ENCODE data around the gene MCTP1. TPM values are rescaled to one million over a fixed set of nuclear protein-coding genes. Genes with fewer than 3 reads are reported as not detected.
"Not testable (repeated sequence)": the region's sequence is repeated elsewhere in the genome, so short reads cannot be mapped to it uniquely, and the experiment has no call there.

Gene MCTP1
- total and polyA plus RNA-seq, 2 experiments from 2014 or later = 0.23 TPM; not detected in 1

- Histone ChIP-seq H3K9me3 (ENCODE audit: low read depth) (no peaks in the 10 kb centered on the region), H3K4me1 (ENCODE audit: insufficient read depth) (no peaks in the 10 kb centered on the region), H3K4me3 (no peak overlapping the region), H3K27ac (no peak overlapping the region), H3K79me2 (ENCODE audit: insufficient read depth) (no peaks in the 10 kb centered on the region), H3F3A (ENCODE audit: insufficient read depth) (no peaks in the 10 kb centered on the region), H2AFZ (no peak overlapping the region), H3K9me2 (ENCODE audit: insufficient read depth) (no peaks in the 10 kb centered on the region), H4K20me1 (ENCODE audit: insufficient read depth) (no peaks in the 10 kb centered on the region), H3K9ac (no peak overlapping the region), H3K27me3 (replicated peaks; ENCODE audit: insufficient read depth) (no peaks in the 10 kb centered on the region; the same call in 1 of the 2 replicates), H3K4me2 (ENCODE audit: unreplicated experiment) (no peak overlapping the region), H3K36me3 (ENCODE audit: low read depth) (no peaks in the 10 kb centered on the region)
- in situ Hi-C loops (cut with MboI) = no loop called here
- no peak for DNase-seq
- TF ChIP-seq EZH2phosphoT487 (IDR thresholded peaks at IDR 0.05; ENCODE audit: insufficient read depth, low read depth) = no peak
- TF ChIP-seq EZH2 (IDR thresholded peaks at IDR 0.05; ENCODE audit: insufficient read depth, poor library complexity, severe bottlenecking) = no peak
- WGBS, 2 experiments (ENCODE audit: low coverage in 1 of 2, low lambda C conversion rate in 2 of 2, missing lambda C conversion rate in 2 of 2) = 29 to 33% methylated on average over 3 of the region's 3 CpGs
Measured at GRCh38 chr5:95219411-95219810, 65.5 kb downstream of the MCTP1 start.

GRCh38 chr5:95217881-95218280 is 67.0 kb downstream of the MCTP1 start:
- WGBS, 2 experiments (ENCODE audit: low coverage in 1 of 2, low lambda C conversion rate in 2 of 2, missing lambda C conversion rate in 2 of 2) = 19 to 26% methylated on average over 2 of the region's 2 CpGs
- in situ Hi-C loops (cut with MboI) = no loop called here
- DNase-seq = no peak
- Histone ChIP-seq H3K9me3 (ENCODE audit: low read depth) (no peaks in the 10 kb centered on the region), H2AFZ (no peak overlapping the region), H3K9me2 (ENCODE audit: insufficient read depth) (no peaks in the 10 kb centered on the region), H4K20me1 (ENCODE audit: insufficient read depth) (no peaks in the 10 kb centered on the region), H3K27ac (no peak overlapping the region), H3K79me2 (ENCODE audit: insufficient read depth) (no peaks in the 10 kb centered on the region), H3K4me2 (ENCODE audit: unreplicated experiment) (no peak overlapping the region), H3K4me3 (no peak overlapping the region), H3F3A (ENCODE audit: insufficient read depth) (no peaks in the 10 kb centered on the region), H3K36me3 (ENCODE audit: low read depth) (no peaks in the 10 kb centered on the region), H3K9ac (no peak overlapping the region), H3K27me3 (replicated peaks; ENCODE audit: insufficient read depth) (no peaks in the 10 kb centered on the region; the same call in 1 of the 2 replicates), H3K4me1 (ENCODE audit: insufficient read depth) (no peaks in the 10 kb centered on the region)
- TF ChIP-seq EZH2 (IDR thresholded peaks at IDR 0.05; ENCODE audit: insufficient read depth, poor library complexity, severe bottlenecking) = no peak
- TF ChIP-seq EZH2phosphoT487 (IDR thresholded peaks at IDR 0.05; ENCODE audit: insufficient read depth, low read depth) = no peak

- in situ Hi-C loops (cut with MboI) = no loop called here
- WGBS, 2 experiments (ENCODE audit: low coverage in 1 of 2, low lambda C conversion rate in 2 of 2, missing lambda C conversion rate in 2 of 2) = 26 to 33% methylated on average over 4 of the region's 4 CpGs
Measured at GRCh38 chr5:95217351-95217750, 67.5 kb downstream of the MCTP1 start.

GRCh38 chr5:95216136-95216955 is 68.5 kb downstream of the MCTP1 start:
- Histone ChIP-seq H3F3A (ENCODE audit: insufficient read depth) (no peaks in the 10 kb centered on the region), H3K4me3 (no peak overlapping the region), H3K27me3 (replicated peaks; ENCODE audit: insufficient read depth) (no peaks in the 10 kb centered on the region; the same call in 1 of the 2 replicates), H2AFZ (no peak overlapping the region), H3K9ac (no peak overlapping the region), H3K4me1 (ENCODE audit: insufficient read depth) (no peaks in the 10 kb centered on the region), H3K36me3 (ENCODE audit: low read depth) (no peaks in the 10 kb centered on the region), H3K79me2 (ENCODE audit: insufficient read depth) (no peaks in the 10 kb centered on the region), H4K20me1 (ENCODE audit: insufficient read depth) (no peaks in the 10 kb centered on the region), H3K27ac (no peak overlapping the region), H3K9me3 (ENCODE audit: low read depth) (no peaks in the 10 kb centered on the region), H3K4me2 (ENCODE audit: unreplicated experiment) (no peak overlapping the region), H3K9me2 (ENCODE audit: insufficient read depth) (no peaks in the 10 kb centered on the region)
- TF ChIP-seq EZH2phosphoT487 (IDR thresholded peaks at IDR 0.05; ENCODE audit: insufficient read depth, low read depth) = no peak
- TF ChIP-seq EZH2 (IDR thresholded peaks at IDR 0.05; ENCODE audit: insufficient read depth, poor library complexity, severe bottlenecking) = no peak
- 3 to 4% methylated on average over 4 of the region's 4 CpGs for WGBS, 2 experiments (ENCODE audit: low coverage in 1 of 2, low lambda C conversion rate in 2 of 2, missing lambda C conversion rate in 2 of 2)
- DNase-seq = no peak
- in situ Hi-C loops (cut with MboI) = no loop called here

More at GRCh38 chr5:95217351-95217750, 67.5 kb downstream of the MCTP1 start:
- Histone ChIP-seq H3K4me2 (ENCODE audit: unreplicated experiment) (no peak overlapping the region), H3K4me1 (ENCODE audit: insufficient read depth) (no peaks in the 10 kb centered on the region), H3K79me2 (ENCODE audit: insufficient read depth) (no peaks in the 10 kb centered on the region), H3F3A (ENCODE audit: insufficient read depth) (no peaks in the 10 kb centered on the region), H3K9me2 (ENCODE audit: insufficient read depth) (no peaks in the 10 kb centered on the region), H3K36me3 (ENCODE audit: low read depth) (no peaks in the 10 kb centered on the region), H4K20me1 (ENCODE audit: insufficient read depth) (no peaks in the 10 kb centered on the region), H3K27me3 (replicated peaks; ENCODE audit: insufficient read depth) (no peaks in the 10 kb centered on the region; the same call in 1 of the 2 replicates), H3K27ac (no peak overlapping the region), H3K9me3 (ENCODE audit: low read depth) (no peaks in the 10 kb centered on the region), H3K9ac (no peak overlapping the region), H2AFZ (no peak overlapping the region), H3K4me3 (no peak overlapping the region)
- DNase-seq = no peak
- no peak for TF ChIP-seq EZH2 (IDR thresholded peaks at IDR 0.05; ENCODE audit: insufficient read depth, poor library complexity, severe bottlenecking)
- no peak for TF ChIP-seq EZH2phosphoT487 (IDR thresholded peaks at IDR 0.05; ENCODE audit: insufficient read depth, low read depth)

GRCh38 chr5:95207811-95208210 is 77.1 kb downstream of the MCTP1 start:
- H3K4me2 ChIP-seq (ENCODE audit: unreplicated experiment); H3K27ac ChIP-seq; H3K79me2 ChIP-seq (ENCODE audit: insufficient read depth); H3K9me2 ChIP-seq (ENCODE audit: insufficient read depth); H4K20me1 ChIP-seq (ENCODE audit: insufficient read depth); H3K36me3 ChIP-seq (ENCODE audit: low read depth); H3F3A ChIP-seq (ENCODE audit: insufficient read depth); H3K27me3 ChIP-seq (replicated peaks; ENCODE audit: insufficient read depth); H3K9me3 ChIP-seq (ENCODE audit: low read depth); DNase-seq; H3K4me3 ChIP-seq; H3K9ac ChIP-seq; H3K4me1 ChIP-seq (ENCODE audit: insufficient read depth); in situ Hi-C loops (cut with MboI); H2AFZ ChIP-seq: not testable (repeated sequence)
- 11 to 20% methylated on average over 3 to 5 of the region's 5 CpGs for WGBS, 2 experiments (ENCODE audit: low coverage in 1 of 2, low lambda C conversion rate in 2 of 2, missing lambda C conversion rate in 2 of 2)

Measured in GM23248 (cell line).